HG02938 (cell line): ENCODE results near the gene ADCY10.
A peak's percentile ranks its signal among the peaks of the same experiment; 100 is the strongest.
"Not testable (repeated sequence)": the region's sequence is repeated elsewhere in the genome, so short reads cannot be mapped to it uniquely, and the experiment has no call there.

Experiments
- ATAC-seq: cut with Tn5 transposase; IDR thresholded peaks from one replicate; pipeline ENCODE4 v1.9.1; 2021; ENCODE audit warnings: mild to moderate bottlenecking, moderate library complexity; ENCODE audit not compliant: unreplicated experiment

ADCY10 gene, protein sequence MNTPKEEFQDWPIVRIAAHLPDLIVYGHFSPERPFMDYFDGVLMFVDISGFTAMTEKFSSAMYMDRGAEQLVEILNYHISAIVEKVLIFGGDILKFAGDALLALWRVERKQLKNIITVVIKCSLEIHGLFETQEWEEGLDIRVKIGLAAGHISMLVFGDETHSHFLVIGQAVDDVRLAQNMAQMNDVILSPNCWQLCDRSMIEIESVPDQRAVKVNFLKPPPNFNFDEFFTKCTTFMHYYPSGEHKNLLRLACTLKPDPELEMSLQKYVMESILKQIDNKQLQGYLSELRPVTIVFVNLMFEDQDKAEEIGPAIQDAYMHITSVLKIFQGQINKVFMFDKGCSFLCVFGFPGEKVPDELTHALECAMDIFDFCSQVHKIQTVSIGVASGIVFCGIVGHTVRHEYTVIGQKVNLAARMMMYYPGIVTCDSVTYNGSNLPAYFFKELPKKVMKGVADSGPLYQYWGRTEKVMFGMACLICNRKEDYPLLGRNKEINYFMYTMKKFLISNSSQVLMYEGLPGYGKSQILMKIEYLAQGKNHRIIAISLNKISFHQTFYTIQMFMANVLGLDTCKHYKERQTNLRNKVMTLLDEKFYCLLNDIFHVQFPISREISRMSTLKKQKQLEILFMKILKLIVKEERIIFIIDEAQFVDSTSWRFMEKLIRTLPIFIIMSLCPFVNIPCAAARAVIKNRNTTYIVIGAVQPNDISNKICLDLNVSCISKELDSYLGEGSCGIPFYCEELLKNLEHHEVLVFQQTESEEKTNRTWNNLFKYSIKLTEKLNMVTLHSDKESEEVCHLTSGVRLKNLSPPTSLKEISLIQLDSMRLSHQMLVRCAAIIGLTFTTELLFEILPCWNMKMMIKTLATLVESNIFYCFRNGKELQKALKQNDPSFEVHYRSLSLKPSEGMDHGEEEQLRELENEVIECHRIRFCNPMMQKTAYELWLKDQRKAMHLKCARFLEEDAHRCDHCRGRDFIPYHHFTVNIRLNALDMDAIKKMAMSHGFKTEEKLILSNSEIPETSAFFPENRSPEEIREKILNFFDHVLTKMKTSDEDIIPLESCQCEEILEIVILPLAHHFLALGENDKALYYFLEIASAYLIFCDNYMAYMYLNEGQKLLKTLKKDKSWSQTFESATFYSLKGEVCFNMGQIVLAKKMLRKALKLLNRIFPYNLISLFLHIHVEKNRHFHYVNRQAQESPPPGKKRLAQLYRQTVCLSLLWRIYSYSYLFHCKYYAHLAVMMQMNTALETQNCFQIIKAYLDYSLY (N-terminal part only)

DNA sequence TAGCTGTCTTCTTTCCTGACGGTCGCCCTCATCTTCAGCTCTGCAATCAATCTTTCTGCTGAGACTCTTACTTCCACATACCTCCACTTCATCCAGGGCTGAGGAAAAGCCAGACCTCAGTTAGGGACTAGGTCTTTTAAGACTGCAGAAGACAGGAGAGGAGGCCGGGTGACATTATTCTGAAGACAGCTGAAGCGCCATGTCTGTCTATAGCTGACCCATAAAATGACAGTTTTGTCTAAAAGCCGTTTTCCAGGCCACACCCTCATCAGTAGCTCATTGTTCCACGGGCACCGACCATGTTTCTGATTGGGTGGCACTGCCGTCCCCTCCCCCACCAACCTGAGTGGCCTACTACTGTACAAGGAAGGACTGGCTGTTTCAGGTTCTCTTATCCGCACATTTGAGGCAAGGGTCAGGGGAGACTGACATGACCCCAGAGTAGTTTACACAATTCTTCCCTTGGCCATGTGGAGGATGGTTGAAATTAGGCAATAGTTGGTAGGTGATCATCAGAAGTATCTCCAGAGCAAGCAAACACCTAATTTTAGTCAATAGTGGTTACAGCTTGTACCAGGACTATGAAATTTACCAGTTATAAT, at the start of gene ADCY10:
Gene ADCY10 (minus strand): TSS at position 240 of the 602 bp plus-strand sequence. CDS start 8,994 bp downstream, outside the sequence.
- no peak for ATAC-seq

DNA sequence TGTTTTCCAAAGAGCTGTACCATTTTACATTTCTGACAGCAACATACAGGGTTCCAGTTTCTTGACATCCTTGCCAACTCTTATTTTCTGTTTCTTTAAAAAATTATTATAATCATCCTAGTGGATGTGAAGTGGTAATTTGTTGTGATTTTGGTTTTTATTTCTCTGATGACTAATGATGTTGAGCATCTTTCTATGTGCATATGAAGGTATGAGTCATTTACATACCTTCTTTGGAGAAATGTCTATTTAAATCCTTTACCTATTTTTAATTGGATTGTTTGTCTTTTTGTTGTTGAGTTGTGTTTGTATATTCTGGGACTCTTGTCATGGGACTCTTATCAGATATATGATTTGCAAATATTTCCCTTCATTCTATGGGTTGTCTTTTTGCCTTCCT, 43.8 kb upstream of the ADCY10 start:
- ATAC-seq = no peak

DNA sequence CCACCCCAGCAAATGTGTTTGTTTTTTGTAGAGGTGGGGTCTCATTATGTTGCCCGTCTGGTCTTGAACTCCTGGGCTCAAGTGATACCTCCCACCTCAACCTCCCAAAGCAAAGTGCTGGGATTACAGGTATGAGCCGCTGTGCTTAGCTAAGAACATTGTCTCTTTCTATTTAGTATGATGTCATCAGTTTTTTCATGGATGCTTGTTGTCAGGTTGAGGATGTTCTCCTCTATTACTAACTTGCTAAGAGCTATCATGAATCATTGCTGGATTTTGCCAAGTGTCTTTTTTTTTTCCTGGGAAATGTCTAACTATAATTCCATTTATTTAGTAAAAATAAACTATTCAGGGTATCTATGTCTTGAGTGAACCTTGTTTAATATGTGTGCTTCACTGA, 42.0 kb upstream of the ADCY10 start:
- no peak for ATAC-seq

DNA sequence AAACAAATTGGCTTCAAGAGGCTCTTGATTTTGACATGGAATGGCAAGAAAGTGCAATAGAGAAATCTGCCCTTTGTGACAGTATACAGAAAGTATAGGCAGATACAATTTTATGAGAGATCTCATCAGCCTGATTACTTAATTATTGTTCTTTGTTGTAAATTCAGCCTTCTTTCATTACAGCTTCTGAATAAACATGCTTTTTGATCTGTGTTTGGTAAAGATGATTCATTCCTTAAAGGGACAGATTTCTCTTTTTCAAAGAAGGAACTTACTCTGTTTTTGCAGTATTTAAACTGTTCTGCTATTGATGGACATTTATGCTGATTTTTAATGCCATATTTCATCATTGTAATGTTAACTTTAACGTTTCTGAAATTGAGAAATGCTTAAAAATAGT, 36.6 kb upstream of the ADCY10 start:
- ATAC-seq = no peak

DNA sequence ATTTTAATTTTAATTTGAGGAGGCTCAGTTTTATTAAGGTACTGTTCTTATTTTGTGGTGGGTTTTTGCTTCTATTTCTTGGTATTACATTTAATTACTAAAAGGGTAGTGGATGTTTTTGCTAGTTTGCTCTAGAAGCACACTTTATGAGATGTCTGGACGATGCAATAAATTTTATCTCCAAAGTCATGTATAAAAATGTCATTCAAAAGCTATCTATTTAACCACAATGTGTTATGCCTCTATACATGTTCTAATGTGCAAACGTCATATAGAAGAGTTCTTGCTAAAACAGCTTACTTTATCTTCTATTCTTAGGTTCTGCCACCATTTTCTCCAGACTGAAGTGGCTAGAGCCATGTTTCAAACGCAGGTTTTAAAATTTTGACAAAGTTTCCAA, 35.9 kb upstream of the ADCY10 start:
- ATAC-seq = no peak

DNA sequence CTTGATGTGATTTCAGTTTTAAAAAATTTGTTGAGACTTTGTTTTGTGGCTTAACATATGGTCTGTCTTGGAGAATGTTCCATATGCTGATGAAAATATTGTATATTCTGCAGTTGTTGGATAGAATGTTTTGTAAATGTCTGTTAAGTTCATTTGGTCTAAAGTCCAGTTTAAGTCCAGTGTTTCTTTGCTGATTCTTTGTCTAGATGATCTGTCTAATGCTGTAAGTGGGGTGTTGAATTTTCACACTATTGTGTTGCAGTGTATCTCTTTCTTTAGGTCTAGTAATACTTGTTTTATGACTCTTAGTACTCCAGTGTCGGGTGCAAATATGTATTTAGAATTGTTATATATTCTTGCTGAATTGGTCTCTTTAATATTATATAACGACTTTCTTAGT, 33.8 kb upstream of the ADCY10 start:
- no peak for ATAC-seq

DNA sequence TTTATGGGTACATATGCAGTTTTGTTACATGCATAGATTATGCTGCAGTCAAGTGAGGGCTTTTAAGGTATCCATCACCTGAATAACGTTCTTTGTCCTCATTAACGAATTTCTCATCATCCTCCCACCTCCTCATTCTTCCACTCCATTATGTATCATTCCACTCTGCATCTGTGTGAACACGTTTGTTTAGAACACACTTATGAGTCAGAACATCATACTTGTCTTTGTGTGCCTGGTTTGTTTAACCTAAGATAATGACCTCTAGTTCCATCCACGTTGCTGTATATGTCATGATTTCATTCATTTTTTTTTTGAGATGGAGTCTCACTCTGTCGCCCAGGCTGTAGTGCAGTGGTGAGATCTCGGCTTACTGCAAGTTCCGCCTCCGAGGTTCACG, 29.6 kb upstream of the ADCY10 start:
- ATAC-seq = no peak

DNA sequence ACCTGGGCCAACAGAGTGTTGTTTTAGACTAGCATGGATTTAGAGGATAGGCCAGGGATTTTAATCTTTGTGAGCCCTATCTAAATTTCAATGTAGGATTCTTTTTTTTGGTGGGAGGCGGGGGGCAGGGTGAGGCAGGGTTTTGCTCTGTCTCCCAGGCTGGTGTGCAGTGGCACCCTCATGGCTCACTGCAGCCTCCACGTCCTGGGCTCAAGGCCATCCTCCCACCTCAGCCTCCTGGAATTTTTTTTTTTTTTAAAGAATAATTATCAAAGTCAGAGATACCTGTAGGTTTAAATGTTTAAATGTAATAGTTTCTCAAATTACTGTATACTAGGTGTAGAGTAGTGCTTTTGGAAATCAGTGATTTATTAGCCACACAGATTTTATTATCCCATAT, 26.3 kb upstream of the ADCY10 start:
- ATAC-seq = no peak

DNA sequence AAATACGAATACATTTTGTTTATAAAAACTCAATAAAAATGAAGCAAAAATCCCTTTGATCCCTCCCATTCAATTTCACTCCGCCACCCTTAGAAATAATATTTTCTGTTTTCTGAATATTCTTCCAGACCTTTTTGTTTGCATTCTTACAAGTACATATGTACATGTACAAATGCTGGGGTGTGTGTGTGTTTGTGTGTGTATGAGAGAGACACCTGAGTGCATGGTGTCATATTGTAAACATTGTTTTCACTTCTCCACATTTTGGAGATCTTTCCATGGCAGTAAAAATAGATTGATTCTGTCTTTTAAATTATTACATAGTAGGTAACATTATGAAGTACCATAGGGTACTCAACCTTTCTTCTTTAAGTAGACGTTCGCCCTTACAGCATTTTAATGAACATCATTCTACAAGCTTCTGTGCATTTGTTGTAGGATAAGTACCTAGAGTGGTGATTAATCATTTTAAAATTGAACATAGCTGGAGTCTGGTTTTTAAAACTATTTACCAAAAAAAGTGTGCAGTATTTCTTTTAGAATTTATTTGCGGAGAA, 24.2 kb upstream of the ADCY10 start:
- ATAC-seq = no peak

DNA sequence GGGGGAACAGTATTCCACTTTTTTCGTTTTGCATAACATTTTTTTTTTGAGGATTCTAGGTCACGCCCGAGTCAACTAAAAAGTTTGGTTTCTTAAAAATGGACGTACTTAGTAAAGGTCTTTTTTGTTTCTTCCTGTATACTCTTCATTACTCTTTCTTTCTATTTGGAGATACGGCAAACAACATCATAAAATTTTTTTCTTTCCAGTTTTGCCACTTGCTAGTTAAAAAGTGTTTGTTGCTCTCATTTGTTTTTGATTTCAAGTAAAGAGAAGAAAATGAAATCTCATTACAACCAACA, 23.7 kb upstream of the ADCY10 start:
- no peak for ATAC-seq

DNA sequence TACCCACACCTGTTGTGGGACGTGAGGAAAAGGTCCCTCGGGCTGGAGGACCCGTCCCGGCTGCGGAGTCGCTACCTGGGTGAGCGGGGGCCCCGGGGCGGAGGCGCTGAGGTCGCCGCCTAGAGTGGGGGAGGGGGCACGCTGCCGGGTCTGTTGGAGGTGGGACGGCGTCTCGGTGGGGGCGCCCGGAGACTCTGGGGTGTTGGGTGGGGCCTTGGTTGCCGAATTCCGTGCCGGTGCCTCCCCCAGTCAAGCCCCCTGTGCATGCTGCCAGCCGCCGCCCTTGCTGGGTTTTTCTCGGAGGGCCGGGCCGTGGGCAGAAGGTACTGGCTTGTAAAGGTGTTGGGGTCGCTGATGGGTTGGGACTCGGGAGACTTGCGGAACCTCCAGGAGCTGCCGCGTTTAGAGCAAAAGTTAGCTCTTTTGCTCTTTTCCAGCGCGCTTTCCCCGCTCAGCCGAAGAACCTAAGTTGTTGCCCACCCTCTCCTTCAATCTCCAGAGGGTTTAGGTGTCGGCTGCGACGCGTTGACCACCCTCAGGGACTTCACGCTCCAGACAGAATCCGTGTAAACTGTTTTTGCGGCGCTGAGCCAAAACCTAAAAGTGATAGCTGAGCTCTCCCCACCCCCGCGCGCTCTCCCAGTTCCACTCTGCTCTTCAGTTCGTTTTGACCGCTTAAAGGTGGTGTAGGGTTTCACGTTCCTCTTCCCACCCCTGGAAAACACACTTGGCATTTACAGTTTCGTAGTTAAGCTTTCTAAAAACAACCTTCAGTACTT, 23.2 kb upstream of the ADCY10 start, which contains the start of gene MPC2:
Gene MPC2 (minus strand): TSS at position 143 of the 779 bp plus-strand sequence. CDS start 1,231 bp downstream, outside the sequence.
- ATAC-seq = peak; percentile 8

DNA sequence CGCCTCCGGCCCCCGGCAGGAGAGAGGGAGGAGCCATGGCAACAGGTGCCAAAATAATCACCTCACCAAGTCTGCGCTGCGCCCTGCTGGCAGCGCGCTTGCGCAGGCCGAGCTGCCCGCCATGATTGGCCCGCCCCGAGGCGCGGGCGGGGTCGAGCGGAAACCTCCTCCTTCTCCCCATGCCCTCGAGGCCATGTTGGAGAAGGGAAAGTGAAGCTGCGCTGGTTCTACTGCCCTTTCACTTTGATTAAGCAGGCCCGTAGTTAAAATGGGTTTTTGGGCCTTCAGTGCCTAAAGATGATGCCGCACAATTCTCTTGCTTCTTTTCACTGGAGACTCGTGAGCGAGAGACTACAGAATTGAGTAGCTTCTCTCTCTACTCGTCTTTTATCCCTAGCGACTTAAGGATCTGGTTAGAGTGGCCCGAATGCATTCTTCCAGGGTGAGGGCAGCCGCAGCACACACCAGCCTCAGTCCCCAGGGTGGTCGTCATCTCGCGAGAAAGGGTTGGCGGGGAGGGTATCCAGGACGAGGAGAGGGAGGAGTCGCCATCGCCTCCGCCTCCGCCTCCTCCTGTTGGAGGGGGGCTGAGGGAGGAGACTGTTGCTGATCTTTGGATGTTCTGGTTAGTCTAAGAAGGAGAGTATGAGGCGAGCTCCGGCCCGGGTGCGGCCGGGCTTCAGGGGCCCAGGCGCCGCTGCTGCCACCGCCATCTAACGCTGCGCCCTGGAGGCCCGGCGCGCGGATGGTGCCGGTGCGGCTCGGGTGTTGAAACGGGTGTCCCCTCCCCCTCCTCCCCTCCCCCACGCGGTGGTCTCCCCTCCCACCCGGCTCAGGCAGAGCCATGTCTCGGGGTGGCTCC, 22.4 kb upstream of the ADCY10 start, which contains the start of gene DCAF6:
Gene DCAF6 (plus strand): TSS at position 616 of the 862 bp plus-strand sequence. CDS start 229 bp downstream, at position 845.
- peak; percentile 70 for ATAC-seq

DNA sequence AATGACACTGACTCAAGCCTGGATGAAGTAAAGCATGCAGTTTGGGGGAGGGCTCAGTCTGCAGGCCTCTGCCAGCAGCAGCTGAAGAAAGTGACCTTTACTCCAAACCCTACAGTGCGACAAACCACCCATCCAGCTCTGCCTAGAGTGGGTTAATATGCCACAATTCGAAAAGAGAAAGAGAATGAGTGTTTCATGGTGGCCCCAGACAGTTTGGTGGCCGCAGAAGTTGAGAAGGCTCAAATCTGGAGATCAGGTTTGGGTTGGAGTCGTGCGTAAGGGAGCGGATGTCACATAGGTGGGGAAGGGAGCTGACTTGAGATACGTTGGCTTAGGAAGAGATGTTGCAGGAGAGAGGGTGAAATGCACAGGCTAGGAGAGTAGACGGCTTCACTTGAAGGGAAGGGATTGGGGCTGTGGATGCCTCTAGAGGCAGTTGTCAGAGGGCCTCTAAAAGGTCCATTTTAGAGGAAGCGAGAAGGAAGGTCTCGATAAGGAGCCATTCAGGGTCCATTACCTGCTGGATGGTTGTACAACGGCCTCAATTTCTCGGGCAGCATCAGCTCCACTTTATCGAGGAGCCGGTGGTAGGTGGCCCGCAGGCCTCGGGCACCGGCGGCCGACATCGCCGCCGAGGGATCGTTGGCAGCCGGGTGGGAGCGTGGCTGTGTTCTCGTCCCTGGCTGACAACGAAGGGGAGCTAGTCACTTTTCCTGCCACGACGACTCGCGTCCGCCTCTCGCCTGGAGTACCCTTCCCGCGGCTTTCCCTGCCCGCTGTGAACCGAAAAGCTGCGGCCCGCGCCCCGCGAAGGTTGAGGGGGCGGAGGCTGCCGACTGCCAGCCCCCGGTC, 21.5 kb upstream of the ADCY10 start:
- ATAC-seq = peak; percentile 17

DNA sequence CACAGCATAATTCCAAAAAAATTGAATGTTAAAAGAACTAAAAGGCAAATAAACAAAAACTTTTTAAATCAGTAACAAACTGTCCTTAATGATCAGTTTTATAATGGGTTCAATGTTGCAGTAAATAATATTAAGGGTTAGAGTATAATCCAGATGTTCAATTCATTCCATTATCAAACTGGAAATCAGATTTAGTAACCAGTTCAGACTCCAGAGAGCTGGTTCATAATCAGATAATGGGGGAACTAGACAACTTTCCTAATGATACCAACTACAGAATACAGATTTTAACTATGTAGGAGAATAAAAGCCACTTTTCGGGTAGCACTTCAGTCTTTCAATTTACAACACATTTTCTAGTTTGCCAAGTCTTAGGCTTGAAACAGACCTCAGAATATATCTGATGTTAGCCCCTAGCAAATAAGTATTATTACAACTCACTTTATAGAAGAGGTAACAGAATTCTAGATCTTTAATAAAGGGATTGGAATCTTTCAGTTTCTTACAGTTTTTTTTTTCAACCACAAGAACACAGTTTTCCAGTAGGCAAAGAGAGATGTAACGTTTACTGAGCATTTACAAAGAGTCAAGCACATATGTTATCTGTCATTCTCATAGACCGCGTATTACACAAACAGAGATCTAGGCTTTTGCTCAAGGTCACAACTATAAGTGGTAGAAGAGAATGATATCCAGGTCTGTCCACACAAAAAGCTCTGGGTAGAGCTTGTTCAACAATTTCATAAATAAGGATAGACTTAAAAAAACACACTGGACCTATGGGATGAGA, 20.7 kb upstream of the ADCY10 start:
- ATAC-seq = no peak

DNA sequence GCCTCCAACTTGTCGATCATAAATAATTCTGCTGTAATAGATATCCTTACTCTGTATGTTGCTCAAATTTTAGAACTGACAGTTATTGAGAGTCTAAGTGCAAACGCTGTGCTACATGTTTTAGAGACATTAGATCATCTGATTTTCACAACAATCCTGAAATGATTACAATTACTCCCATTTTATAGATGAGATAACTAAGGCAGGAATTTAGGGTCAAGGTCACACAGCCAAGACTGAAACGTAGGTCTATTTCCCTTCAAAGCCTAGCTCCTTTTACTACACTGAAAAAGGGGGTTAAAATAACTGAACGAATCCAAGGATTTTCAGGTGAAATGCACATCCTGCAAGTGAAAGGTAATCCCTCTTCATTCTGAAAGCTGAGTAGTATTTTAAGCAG, 19.9 kb upstream of the ADCY10 start:
- ATAC-seq = no peak

DNA sequence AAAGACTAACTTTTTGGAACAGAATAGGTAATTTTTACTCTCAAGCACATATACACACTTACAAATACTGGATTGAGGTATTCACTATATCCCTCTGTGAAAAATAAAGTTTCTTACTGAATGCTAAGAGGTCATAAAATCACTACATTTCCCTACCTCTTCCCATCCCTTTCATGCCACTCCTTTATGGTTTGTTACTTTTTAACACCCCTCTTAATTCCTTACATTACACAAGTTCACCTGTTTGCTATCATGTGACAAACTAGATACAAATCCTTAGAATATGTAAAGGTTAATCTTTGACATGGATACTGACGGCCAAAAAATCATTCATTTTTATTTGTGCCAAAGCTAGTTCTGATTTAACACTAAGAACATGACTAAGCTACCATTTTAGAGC, 15.8 kb upstream of the ADCY10 start:
- ATAC-seq = no peak

DNA sequence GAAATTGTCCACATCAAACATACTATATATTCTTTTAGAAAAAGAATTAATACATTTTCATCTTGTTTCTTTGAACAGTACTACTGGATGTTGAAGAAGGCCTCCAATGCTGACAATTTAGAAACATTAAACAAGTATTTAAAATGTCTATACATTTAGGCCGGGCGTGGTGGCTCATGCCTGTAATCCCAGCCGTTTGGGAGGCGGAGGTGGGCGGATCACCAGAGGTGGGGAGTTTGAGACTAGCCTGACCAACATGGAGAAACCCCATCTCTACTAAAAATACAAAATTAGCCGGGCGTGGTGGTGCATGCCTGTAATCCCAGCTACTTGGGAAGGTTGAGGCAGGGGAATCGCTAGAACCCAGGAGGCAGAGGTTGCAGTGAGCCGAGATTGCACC, 15.0 kb upstream of the ADCY10 start:
- not testable (repeated sequence) for ATAC-seq
